ENCODE measurements around the gene PREPL.

The PREPL gene

DNA sequence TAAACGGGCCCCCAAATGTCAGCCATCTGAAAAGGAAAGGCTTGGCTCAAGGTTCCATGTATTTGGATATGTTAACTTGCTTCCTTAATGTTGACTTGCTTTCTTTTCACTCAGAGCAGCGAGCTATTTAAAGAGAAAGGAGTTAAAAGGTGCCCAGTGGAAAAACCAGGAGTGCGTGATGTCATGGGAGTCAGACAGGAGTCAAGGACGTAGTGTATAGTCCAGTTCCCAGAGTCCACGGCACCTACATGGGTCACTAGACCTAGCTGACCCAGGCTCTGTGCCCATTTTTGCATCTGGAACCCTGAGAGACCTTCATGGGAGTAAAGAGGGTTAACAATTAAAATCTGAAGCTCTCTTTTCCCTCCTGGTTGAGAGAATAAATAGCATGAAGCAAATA, 66.2 kb downstream of the PREPL start:
- DNase-seq (ENCODE audit: low read depth): no peak
- TF ChIP-seq, protein P1, sequence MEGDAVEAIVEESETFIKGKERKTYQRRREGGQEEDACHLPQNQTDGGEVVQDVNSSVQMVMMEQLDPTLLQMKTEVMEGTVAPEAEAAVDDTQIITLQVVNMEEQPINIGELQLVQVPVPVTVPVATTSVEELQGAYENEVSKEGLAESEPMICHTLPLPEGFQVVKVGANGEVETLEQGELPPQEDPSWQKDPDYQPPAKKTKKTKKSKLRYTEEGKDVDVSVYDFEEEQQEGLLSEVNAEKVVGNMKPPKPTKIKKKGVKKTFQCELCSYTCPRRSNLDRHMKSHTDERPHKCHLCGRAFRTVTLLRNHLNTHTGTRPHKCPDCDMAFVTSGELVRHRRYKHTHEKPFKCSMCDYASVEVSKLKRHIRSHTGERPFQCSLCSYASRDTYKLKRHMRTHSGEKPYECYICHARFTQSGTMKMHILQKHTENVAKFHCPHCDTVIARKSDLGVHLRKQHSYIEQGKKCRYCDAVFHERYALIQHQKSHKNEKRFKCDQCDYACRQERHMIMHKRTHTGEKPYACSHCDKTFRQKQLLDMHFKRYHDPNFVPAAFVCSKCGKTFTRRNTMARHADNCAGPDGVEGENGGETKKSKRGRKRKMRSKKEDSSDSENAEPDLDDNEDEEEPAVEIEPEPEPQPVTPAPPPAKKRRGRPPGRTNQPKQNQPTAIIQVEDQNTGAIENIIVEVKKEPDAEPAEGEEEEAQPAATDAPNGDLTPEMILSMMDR (conservative IDR thresholded peaks at IDR 0.05; ENCODE audit: control insufficient read depth, insufficient read depth, low read depth, low read length): no peak
- H3K4me3 ChIP-seq (ENCODE audit: control insufficient read depth, low read depth, low read length): no peak overlapping the region

DNA sequence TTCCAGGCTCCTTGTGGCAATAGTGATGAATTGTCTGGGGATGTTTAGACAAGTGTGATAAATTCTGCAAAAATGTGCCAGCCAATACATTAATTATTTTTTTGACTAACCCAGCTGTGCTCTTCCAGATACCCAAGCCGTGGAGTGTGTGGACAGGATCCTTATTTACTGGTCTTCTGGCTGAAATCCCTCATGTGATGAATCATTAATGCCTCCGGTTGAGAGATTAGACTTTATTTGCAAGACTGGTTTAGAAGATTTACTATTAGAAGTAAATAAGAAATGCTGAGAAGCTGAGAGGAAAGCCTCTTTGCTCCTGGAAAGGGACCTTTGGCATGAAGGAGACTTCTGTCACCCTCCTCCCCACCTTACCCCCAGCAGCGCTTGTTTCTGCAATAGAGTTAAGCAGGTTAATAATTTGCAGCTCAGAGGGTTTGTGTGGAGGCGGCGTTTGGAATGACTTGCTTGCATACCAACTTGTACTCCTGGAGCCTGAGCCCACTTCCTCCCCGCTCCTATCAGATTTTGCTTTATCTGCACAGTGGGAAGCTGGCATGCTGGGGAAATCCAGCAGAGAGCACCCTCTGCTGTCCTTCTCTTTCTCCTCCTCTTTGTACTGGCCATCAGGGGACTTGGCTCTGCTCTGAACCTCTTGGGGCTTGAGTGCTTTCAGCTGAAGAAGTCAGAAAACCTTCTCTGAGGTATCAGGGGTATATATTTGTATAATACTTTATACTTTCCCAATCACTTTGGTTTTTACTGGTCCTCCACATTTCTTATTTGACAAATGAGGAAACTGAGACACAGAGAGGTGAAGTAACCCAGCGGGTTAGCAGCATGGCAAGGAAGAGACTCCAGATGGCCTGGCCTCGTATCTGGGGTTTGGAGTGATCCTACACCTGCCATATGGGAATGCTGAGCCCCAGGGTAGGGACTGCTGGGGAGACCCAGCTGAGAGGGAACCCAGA, 69.7 kb downstream of the PREPL start:
- TF ChIP-seq, protein P1 (conservative IDR thresholded peaks at IDR 0.05; ENCODE audit: control insufficient read depth, insufficient read depth, low read depth, low read length): peak; percentile 65
- DNase-seq (ENCODE audit: low read depth): peak; percentile 79
- no peak overlapping the region for H3K4me3 ChIP-seq (ENCODE audit: control insufficient read depth, low read depth, low read length)

DNA sequence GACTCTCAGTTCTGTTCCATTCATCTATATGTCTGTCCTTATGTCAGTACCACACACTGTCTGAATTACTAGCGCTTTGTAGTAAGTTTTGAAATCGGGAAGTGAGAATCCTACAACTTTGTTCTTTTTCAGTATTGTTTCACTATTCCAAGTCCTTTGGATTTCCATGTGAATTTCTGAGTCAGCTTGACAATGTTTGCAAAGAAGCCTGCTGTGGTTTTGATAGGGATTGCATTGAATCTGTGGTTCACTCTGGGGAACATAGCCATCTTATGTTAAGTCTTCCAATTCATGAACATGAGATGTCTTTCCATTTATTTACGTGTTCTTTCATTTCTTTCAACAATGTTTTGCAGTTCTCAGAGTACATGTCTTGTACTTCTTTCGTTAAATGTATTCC, 71.0 kb downstream of the PREPL start:
- H3K4me3 ChIP-seq (ENCODE audit: control insufficient read depth, low read depth, low read length): no peak overlapping the region
- TF ChIP-seq, protein P1 (conservative IDR thresholded peaks at IDR 0.05; ENCODE audit: control insufficient read depth, insufficient read depth, low read depth, low read length): no peak
- peak; percentile 74 for DNase-seq (ENCODE audit: low read depth)

DNA sequence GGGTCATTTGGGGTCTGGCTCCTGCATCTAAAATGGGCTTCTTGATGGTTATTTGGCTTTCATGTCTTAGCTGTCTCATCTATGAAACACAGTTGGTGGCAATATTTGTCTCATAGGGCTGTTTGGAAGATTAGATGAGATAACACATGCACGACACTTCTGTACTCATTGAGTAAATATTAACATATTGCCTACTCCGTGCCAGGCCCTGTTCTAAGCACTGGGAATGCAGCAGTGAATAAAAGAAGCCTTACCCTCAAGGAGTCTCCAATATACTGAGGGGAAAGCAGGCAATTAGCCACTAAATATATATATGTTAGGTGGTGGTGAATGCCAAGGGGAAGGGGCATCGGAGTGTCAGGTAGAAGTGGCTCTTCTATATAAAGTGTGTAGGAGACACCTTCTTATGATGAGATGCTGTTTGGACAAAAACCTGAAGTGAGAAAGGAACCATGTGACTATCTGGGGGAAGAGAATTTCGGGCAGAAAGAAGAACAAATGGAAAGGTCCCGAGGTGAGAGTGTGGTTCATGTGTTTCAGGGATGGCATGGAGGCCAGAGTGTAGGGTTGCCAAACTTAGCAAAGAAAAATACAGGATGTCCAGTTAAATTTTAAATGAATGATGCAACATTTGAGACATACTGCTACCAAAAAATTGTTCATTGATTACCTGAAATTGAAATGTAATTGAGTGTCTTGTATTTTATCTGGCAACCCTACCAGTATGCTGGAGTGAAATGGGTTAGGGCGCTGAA, 74.2 kb downstream of the PREPL start:
- no peak for DNase-seq (ENCODE audit: low read depth)
- TF ChIP-seq, protein P1 (conservative IDR thresholded peaks at IDR 0.05; ENCODE audit: control insufficient read depth, insufficient read depth, low read depth, low read length): no peak
- H3K4me3 ChIP-seq (ENCODE audit: control insufficient read depth, low read depth, low read length): no peak overlapping the region

DNA sequence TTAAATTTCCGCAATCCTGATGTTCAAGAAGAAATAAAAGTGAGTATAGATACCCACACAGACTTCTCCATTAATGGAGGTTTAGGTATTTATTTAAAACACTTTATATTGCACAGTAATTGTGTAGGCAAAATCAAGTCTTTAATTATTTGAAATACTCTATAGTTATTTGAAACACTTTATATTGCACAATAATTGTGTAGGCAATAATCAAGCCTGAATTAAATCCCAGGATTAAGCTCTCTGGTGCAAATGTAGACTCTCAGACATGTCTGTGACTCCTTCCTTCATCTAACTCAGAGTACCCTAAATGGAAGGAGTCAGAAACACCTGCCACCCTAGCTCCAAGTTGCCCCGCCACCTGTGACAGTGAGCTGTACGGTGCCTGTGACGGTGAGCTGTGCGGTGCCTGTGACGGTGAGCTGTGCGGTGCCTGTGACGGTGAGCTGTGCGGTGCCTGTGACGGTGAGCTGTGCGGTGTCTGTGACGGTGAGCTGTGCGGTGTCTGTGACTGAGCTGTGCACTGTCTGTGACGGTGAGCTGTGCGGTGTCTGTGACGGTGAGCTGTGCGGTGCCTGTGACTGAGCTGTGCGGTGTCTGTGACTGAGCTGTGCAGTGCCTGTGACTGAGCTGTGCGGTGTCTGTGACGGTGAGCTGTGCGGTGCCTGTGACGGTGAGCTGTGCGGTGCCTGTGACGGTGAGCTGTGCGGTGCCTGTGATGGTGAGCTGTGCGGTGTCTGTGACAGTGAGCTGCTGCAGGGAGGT, 75.0 kb downstream of the PREPL start:
- no peak overlapping the region for H3K4me3 ChIP-seq (ENCODE audit: control insufficient read depth, low read depth, low read length)
- no peak for DNase-seq (ENCODE audit: low read depth)
- TF ChIP-seq, protein P1 (conservative IDR thresholded peaks at IDR 0.05; ENCODE audit: control insufficient read depth, insufficient read depth, low read depth, low read length): no peak

DNA sequence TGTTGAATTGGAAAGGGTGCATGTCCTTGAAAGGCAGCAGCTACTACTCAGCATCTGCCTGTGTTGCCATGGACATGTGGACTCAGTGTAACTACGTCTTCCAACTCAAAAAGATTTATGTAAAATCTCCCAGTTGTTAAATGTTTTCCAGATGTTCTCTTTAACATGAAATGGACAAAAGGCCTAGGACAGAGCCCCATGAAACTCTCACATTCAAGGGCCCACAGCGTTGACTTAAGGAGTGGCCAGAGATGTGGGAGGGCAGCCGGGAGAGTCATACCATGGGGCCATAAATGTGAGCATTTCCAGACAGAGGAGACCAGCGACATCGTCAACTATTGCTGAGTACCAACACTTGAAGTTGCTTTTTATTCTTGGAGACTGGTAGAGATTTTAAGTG, 76.1 kb downstream of the PREPL start:
- no peak overlapping the region for H3K4me3 ChIP-seq (ENCODE audit: control insufficient read depth, low read depth, low read length)
- peak; percentile 31 for DNase-seq (ENCODE audit: low read depth)
- TF ChIP-seq, protein P1 (conservative IDR thresholded peaks at IDR 0.05; ENCODE audit: control insufficient read depth, insufficient read depth, low read depth, low read length): no peak

All from fibroblast of mammary gland (primary cell).